Measurements from ENCODE around the gene MYBPC2. TPM values are rescaled to one million over a fixed set of nuclear protein-coding genes. Genes with fewer than 3 reads are reported as not detected.
"Not testable (repeated sequence)": the region's sequence is repeated elsewhere in the genome, so short reads cannot be mapped to it uniquely, and the experiment has no call there.

The MYBPC2 gene
- total RNA-seq, 1 donor from 2014 or later = 9.3 TPM

- DNase-seq = no peak
Observed at GRCh38 chr19:50428772-50429463, 3.8 kb upstream of the MYBPC2 start.

- no peak for DNase-seq
Observed at GRCh38 chr19:50430888-50431342, 1.8 kb upstream of the MYBPC2 start.

GRCh38 chr19:50431343-50432220 is 1.1 kb upstream of the MYBPC2 start:
- peak; percentile 73 for DNase-seq

GRCh38 chr19:50433201-50434180 is 799 bp downstream of the MYBPC2 start:
- no peak for DNase-seq

- DNase-seq = no peak
Observed at GRCh38 chr19:50434525-50434924, 1.8 kb downstream of the MYBPC2 start.

- DNase-seq = no peak
Observed at GRCh38 chr19:50435221-50435620, 2.5 kb downstream of the MYBPC2 start.

- no peak for DNase-seq
Observed at GRCh38 chr19:50435627-50436026, 2.9 kb downstream of the MYBPC2 start.

GRCh38 chr19:50437862-50438449 is 5.3 kb downstream of the MYBPC2 start:
- no peak for DNase-seq

GRCh38 chr19:50439130-50439529 is 6.4 kb downstream of the MYBPC2 start:
- not testable (repeated sequence) for DNase-seq

- DNase-seq = no peak
Observed at GRCh38 chr19:50444059-50444458, 11.4 kb downstream of the MYBPC2 start.

GRCh38 chr19:50447053-50447452 is 14.4 kb downstream of the MYBPC2 start:
- DNase-seq = no peak

GRCh38 chr19:50447750-50448149 is 15.1 kb downstream of the MYBPC2 start:
- DNase-seq = no peak

- no peak for DNase-seq
Observed at GRCh38 chr19:50449236-50449899, 16.7 kb downstream of the MYBPC2 start.

- no peak for DNase-seq
Observed at GRCh38 chr19:50450369-50451222, 17.9 kb downstream of the MYBPC2 start.

GRCh38 chr19:50451223-50451534 is 18.5 kb downstream of the MYBPC2 start:
- DNase-seq = no peak

GRCh38 chr19:50453243-50453642 is 20.6 kb downstream of the MYBPC2 start:
- no peak for DNase-seq

GRCh38 chr19:50455992-50456391 is 23.3 kb downstream of the MYBPC2 start:
- no peak for DNase-seq

- no peak for DNase-seq
Observed at GRCh38 chr19:50457300-50457699, 24.6 kb downstream of the MYBPC2 start.

GRCh38 chr19:50458396-50459066 is 25.8 kb downstream of the MYBPC2 start:
- DNase-seq = no peak

GRCh38 chr19:50459067-50459456 is 26.4 kb downstream of the MYBPC2 start:
- no peak for DNase-seq
